GM23338 (cell line): Measurements from ENCODE around the gene FRMD4A. TPM values are rescaled to one million over a fixed set of nuclear protein-coding genes. Genes with fewer than 3 reads are reported as not detected.

Experiments
- ATAC-seq: fragments of 200-7000 bp; cut with Tn5 transposase; 3 replicates; pipeline ENCODE4 v1.9.1; 2020
- DNase-seq: peaks from one replicate; pipeline ENCODE4 v3.0.0-alpha.2; 2015; ENCODE audit warnings: low spot score
- H2AFZ ChIP-seq: fragments of 200-600 bp; sonication (generic); 2 replicates; pipeline ENCODE4 v1.8.0; 2016; ENCODE audit warnings: antibody characterized with exemption, mild to moderate bottlenecking, moderate library complexity
- H3F3A ChIP-seq: fragments of 200-600 bp; sonication (generic); replicated peaks from 2 replicates; pipeline ENCODE4 v1.8.0; 2017; ENCODE audit warnings: antibody characterized with exemption, mixed run types, low read depth
- H3K27ac ChIP-seq: fragments of 200-600 bp; sonication (generic); 2 replicates; pipeline ENCODE4 v1.6.1; 2016; ENCODE audit warnings: low read depth
- H3K27me3 ChIP-seq: fragments of 200-600 bp; sonication (generic); 2 replicates; pipeline ENCODE4 v1.8.0; 2016; ENCODE audit warnings: mild to moderate bottlenecking, mixed run types, moderate library complexity; ENCODE audit not compliant: insufficient read depth
- H3K36me3 ChIP-seq: fragments of 200-600 bp; sonication (generic); 2 replicates; pipeline ENCODE4 v1.8.0; 2016; ENCODE audit warnings: mild to moderate bottlenecking; ENCODE audit not compliant: insufficient read depth
- H3K4me1 ChIP-seq: fragments of 200-600 bp; sonication (generic); 2 replicates; pipeline ENCODE4 v1.8.0; 2016; ENCODE audit warnings: mild to moderate bottlenecking, moderate library complexity; ENCODE audit not compliant: insufficient read depth
- H3K4me2 ChIP-seq: fragments of 200-600 bp; sonication (generic); 2 replicates; pipeline ENCODE4 v1.7.1; 2017; ENCODE audit warnings: mixed run types
- H3K4me3 ChIP-seq: fragments of 200-600 bp; sonication (generic); 2 replicates; pipeline ENCODE4 v1.6.1; 2016; ENCODE audit warnings: mixed run types
- H3K79me2 ChIP-seq: fragments of 200-600 bp; sonication (generic); replicated peaks from 2 replicates; pipeline ENCODE4 v1.8.0; 2017; ENCODE audit warnings: mild to moderate bottlenecking; ENCODE audit not compliant: insufficient read depth
- H3K9me2 ChIP-seq: fragments of 200-600 bp; sonication (generic); 2 replicates; pipeline ENCODE4 v1.8.0; 2017; ENCODE audit not compliant: insufficient read depth
- H4K20me1 ChIP-seq: fragments of 200-600 bp; sonication (generic); replicated peaks from 2 replicates; pipeline ENCODE4 v1.8.0; 2017; ENCODE audit warnings: mild to moderate bottlenecking; ENCODE audit not compliant: insufficient read depth
- H3K27ac Mint-ChIP-seq: 2 replicates; pipeline ENCODE4 v1.8.0; 2020; ENCODE audit warnings: inconsistent platforms, mild to moderate bottlenecking, moderate library complexity, mixed read lengths
- H3K27me3 Mint-ChIP-seq: 3 replicates; pipeline ENCODE4 v1.8.0; 2022; ENCODE audit warnings: low read depth, mild to moderate bottlenecking, moderate library complexity, mixed read lengths, inconsistent platforms; ENCODE audit not compliant: insufficient read depth, poor library complexity
- H3K36me3 Mint-ChIP-seq: 3 replicates; pipeline ENCODE4 v1.8.0; 2021; ENCODE audit warnings: low read depth, mild to moderate bottlenecking, inconsistent platforms, moderate library complexity, mixed read lengths
- H3K4me1 Mint-ChIP-seq: 3 replicates; pipeline ENCODE4 v1.8.0; 2020; ENCODE audit warnings: mild to moderate bottlenecking, inconsistent platforms, mixed read lengths
- H3K4me3 Mint-ChIP-seq: 3 replicates; pipeline ENCODE4 v1.8.0; 2021; ENCODE audit warnings: moderate library complexity, mild to moderate bottlenecking, inconsistent platforms, mixed read lengths
- H3K9me3 Mint-ChIP-seq: 3 replicates; pipeline ENCODE4 v1.8.0; 2020; ENCODE audit warnings: moderate library complexity, mild to moderate bottlenecking, inconsistent platforms, mixed read lengths
- CREB1 ChIP-seq: fragments of 250-450 bp; sonication (Bioruptor Pico); IDR thresholded peaks from 2 replicates; pipeline ENCODE4 v1.5.0; 2020; ENCODE audit warnings: low read depth, mild to moderate bottlenecking, moderate library complexity
- CTCF ChIP-seq, 2 experiments: fragments of 200-600 bp in 1 of 2; sonication (generic) in 1 of 2; conservative IDR thresholded peaks; 2 replicates each; pipeline versions ENCODE4 v1.5.1 to v1.6.1; 2016 to 2017; ENCODE audit warnings: antibody characterized with exemption in 2 of 2, low read depth in 2 of 2, mild to moderate bottlenecking in 2 of 2, moderate library complexity in 1 of 2
- ETS1 ChIP-seq: IDR thresholded peaks from 2 replicates; pipeline ENCODE4 v1.6.1; 2016; ENCODE audit warnings: antibody characterized with exemption
- EZH2 ChIP-seq: fragments of 200-600 bp; sonication (generic); IDR thresholded peaks from one replicate; pipeline ENCODE4 v1.8.0; 2017; ENCODE audit warnings: antibody characterized with exemption, mild to moderate bottlenecking, low read depth; ENCODE audit not compliant: unreplicated experiment
- EZH2phosphoT487 ChIP-seq: fragments of 200-600 bp; sonication (generic); IDR thresholded peaks from one replicate; pipeline ENCODE4 v1.8.1; 2018; ENCODE audit warnings: antibody characterized with exemption; ENCODE audit not compliant: unreplicated experiment
- JUNB ChIP-seq: IDR thresholded peaks from one replicate; pipeline ENCODE4 v1.6.1; 2016; ENCODE audit warnings: antibody characterized with exemption; ENCODE audit not compliant: unreplicated experiment
- NANOG ChIP-seq: IDR thresholded peaks from 2 replicates; pipeline ENCODE4 v1.6.1; 2016; ENCODE audit warnings: antibody characterized with exemption, borderline replicate concordance
- POLR2AphosphoS5 ChIP-seq: IDR thresholded peaks from 2 replicates; pipeline ENCODE4 v1.6.1; 2016; ENCODE audit warnings: antibody characterized with exemption, low read depth
- REST ChIP-seq: IDR thresholded peaks from one replicate; pipeline ENCODE4 v1.6.1; 2018; ENCODE audit warnings: antibody characterized with exemption; ENCODE audit not compliant: unreplicated experiment
- STAT1 ChIP-seq: IDR thresholded peaks from one replicate; pipeline ENCODE4 v1.6.1; 2016; ENCODE audit warnings: antibody characterized with exemption; ENCODE audit not compliant: unreplicated experiment
- ZNF114 ChIP-seq: fragments of 250-450 bp; sonication (Bioruptor Pico); IDR thresholded peaks from 2 replicates; pipeline ENCODE4 v1.5.0; 2020; ENCODE audit warnings: mild to moderate bottlenecking, moderate library complexity
- polyA plus RNA-seq: library from polyadenylated mRNA; unstranded; fragments of >200 nt; fragmentation: Nextera tagmentation; extraction: Ambion mirVana; gene quantifications from 2 replicates; pipeline ENCODE4 v1.2.1, GENCODE V29; 2016
- total RNA-seq: library from RNA; depleted of rRNA; stranded (reverse); fragments of >200 nt; shearing (Covaris generic); gene quantifications from 2 replicates; pipeline ENCODE4 v1.2.3, GENCODE V29; 2014

Gene FRMD4A
- total and polyA plus RNA-seq, 2 experiments from 2014 or later, result 14.0 to 20.1 TPM

GRCh38 chr10:13812804-13813203 lies 517.9 kb downstream of the FRMD4A start:
- ATAC-seq (no peak), DNase-seq (peak; percentile 37)
- no peak overlapping the region for H3K27ac ChIP-seq
- peaks cover 5% of the 10 kb centered on the region; the same call in 1 of the 2 replicates for H3K79me2 ChIP-seq
- H3K4me1 ChIP-seq, result peaks cover 24% of the 10 kb centered on the region
- TF ChIP-seq EZH2phosphoT487 (no peak), ETS1 (no peak), CTCF (conservative IDR thresholded peaks at IDR 0.05; ENCODE audit: low read depth in 2 of 2) (no peak), ZNF114 (no peak), CREB1 (CRISPR knock-in tag) (no peak), EZH2 (no peak), POLR2AphosphoS5 (no peak), STAT1 (no peak), NANOG (no peak), JUNB (no peak), REST (no peak)
- peak overlapping the region; percentile 63 for H3K27ac Mint-ChIP-seq
- no peak overlapping the region for H3K4me2 ChIP-seq
- H3K9me3 Mint-ChIP-seq, result peaks cover 25% of the 10 kb centered on the region
- H3K36me3 Mint-ChIP-seq, result peaks cover 19% of the 10 kb centered on the region
- no peak overlapping the region for H3K4me3 ChIP-seq
- no peak overlapping the region for H2AFZ ChIP-seq
- no peaks in the 10 kb centered on the region for H4K20me1 ChIP-seq
- no peaks in the 10 kb centered on the region for H3K9me2 ChIP-seq
- H3K36me3 ChIP-seq, result no peaks in the 10 kb centered on the region; the same call in 1 of the 2 replicates
- H3K27me3 Mint-ChIP-seq, result peaks cover 8% of the 10 kb centered on the region
- no peak overlapping the region for H3K4me3 Mint-ChIP-seq
- H3K27me3 ChIP-seq, result no peaks in the 10 kb centered on the region
- H3K4me1 Mint-ChIP-seq, result peaks cover 29% of the 10 kb centered on the region
- peaks cover 13% of the 10 kb centered on the region; the same call in 1 of the 2 replicates for H3F3A ChIP-seq
